ENCODE measurements around the gene PSORS1C2. TPM values are rescaled to one million over a fixed set of nuclear protein-coding genes. Genes with fewer than 3 reads are reported as not detected.

PSORS1C2 gene
- total and polyA plus RNA-seq, 2 donors (not counting 1 experiment from before 2014, with no cell fraction given) = not detected

- Histone ChIP-seq H3K27ac (ENCODE audit: low read length in 2 of 2) (no peak overlapping the region), H2AFZ (ENCODE audit: insufficient read depth, low read depth, low read length, poor library complexity, severe bottlenecking) (peak overlapping the region; percentile 69), H3K4me2 (replicated peaks; ENCODE audit: low read depth, low read length, poor library complexity, severe bottlenecking) (peak overlapping the region; percentile 78), H4K20me1 (ENCODE audit: control insufficient read depth, insufficient read depth, low read length, poor library complexity, severe bottlenecking) (no peaks in the 10 kb centered on the region), H3K9me3 (ENCODE audit: control extremely low read depth in 1 of 3, control insufficient read depth in 2 of 3, insufficient read depth in 1 of 3, low read length in 2 of 3) (no peaks in the 10 kb centered on the region), H3K4me3 (ENCODE audit: control extremely low read depth in 1 of 5, extremely low read depth in 1 of 5, insufficient read depth in 1 of 5, low read depth in 2 of 5, low read length in 4 of 5) (peak overlapping the region in 4 of 5 experiments; percentile 52 to 61 (median 58)), H3K4me1 (ENCODE audit: control insufficient read depth in 2 of 2, insufficient read depth in 2 of 2, low read length in 2 of 2) (peaks cover 0 to 5% of the 10 kb centered on the region in 2 donors), H3K9ac (ENCODE audit: low read length) (peak overlapping the region; percentile 59), H3K79me2 (ENCODE audit: control insufficient read depth, insufficient read depth, low read length) (no peaks in the 10 kb centered on the region), H3K27me3 (replicated peaks in 1 of 4; ENCODE audit: control extremely low read depth in 1 of 4, control insufficient read depth in 3 of 4, insufficient read depth in 4 of 4, low read length in 3 of 4) (no peaks in the 10 kb centered on the region), H3K36me3 (replicated peaks in 1 of 2; ENCODE audit: control extremely low read depth in 1 of 2, control insufficient read depth in 1 of 2, extremely low read depth in 1 of 2, insufficient read depth in 2 of 2, low read length in 1 of 2) (no peaks in the 10 kb centered on the region)
- intact Hi-C loops (cut with micrococcal nuclease) = loop anchor here (1.0 kb wide), 1 partner anchor 22 kb away; the partner anchor contains the start of gene TCF19
- Mint-ChIP-seq H3K4me1 (peaks cover 9% of the 10 kb centered on the region), H3K27ac (no peak overlapping the region), H3K9me3 (ENCODE audit: insufficient read depth) (no peaks in the 10 kb centered on the region), H3K27me3 (no peaks in the 10 kb centered on the region), H3K4me3 (peak overlapping the region; percentile 19)
- 98% methylated on average over 8 of the region's 8 CpGs for WGBS (ENCODE audit: insufficient coverage)
- ATAC-seq (ENCODE audit: low read depth) (no peak), DNase-seq (no peak)
- POLR2A ChIA-PET = interaction anchor here (1.5 kb wide), 1 partner anchor 22 kb away, joined by 4 read pairs; the partner anchor contains the start of genes CCHCR1 and TCF19
- TF ChIP-seq CTCF (IDR thresholded peaks at IDR 0.05) (no peak), EZH2 (IDR thresholded peaks at IDR 0.05; ENCODE audit: borderline replicate concordance, insufficient read depth, low read depth, low read length, poor library complexity, severe bottlenecking) (no peak)
- CTCF ChIA-PET = interaction anchor here (0.6 to 1.6 kb wide), 2 partner anchors 187 to 652 kb away, joined by 3 read pairs; no protein-coding TSS in a partner anchor
Measured at GRCh38 chr6:31179896-31180295, 41.0 kb upstream of the PSORS1C2 start.

DNA sequence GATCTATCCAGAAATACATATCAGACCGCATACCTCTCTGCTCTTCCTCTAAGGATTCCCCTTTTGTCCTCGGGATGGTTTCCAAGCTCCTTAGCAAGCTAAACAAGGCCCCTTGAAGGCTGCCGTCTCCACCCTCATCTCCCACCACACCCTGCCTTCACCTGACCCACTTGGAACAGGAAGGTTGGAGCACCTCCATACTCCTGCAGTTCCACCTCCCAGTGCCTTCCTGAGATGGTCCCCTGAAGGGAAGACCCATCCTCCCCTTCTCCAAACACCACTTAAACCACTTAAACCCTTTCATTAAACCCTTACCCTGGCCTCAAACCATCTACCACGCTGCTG lies 40.1 kb upstream of the PSORS1C2 start:
- CTCF ChIA-PET = interaction anchor here (1.6 kb wide), 1 partner anchor 188 kb away, joined by 3 read pairs; no protein-coding TSS in a partner anchor
- H3K4me3 ChIP-seq (ENCODE audit: control extremely low read depth in 1 of 5, extremely low read depth in 1 of 5, insufficient read depth in 1 of 5, low read depth in 2 of 5, low read length in 4 of 5) = no peak overlapping the region

More for the DNA sequence above, 40.1 kb upstream of the PSORS1C2 start:
- H3K4me1 Mint-ChIP-seq = peaks cover 9% of the 10 kb centered on the region
- no peaks in the 10 kb centered on the region for H3K27me3 ChIP-seq (replicated peaks in 1 of 4; ENCODE audit: control extremely low read depth in 1 of 4, control insufficient read depth in 3 of 4, insufficient read depth in 4 of 4, low read length in 3 of 4)
- intact Hi-C loops (cut with micrococcal nuclease) = no loop called here
- H3K27ac ChIP-seq (ENCODE audit: low read length in 2 of 2) = no peak overlapping the region
- H3K9me3 ChIP-seq (ENCODE audit: control extremely low read depth in 1 of 3, control insufficient read depth in 2 of 3, insufficient read depth in 1 of 3, low read length in 2 of 3) = no peaks in the 10 kb centered on the region
- no peak for ATAC-seq (ENCODE audit: low read depth)
- 94% methylated on average over 4 of the region's 4 CpGs for WGBS (ENCODE audit: insufficient coverage)
- no peak overlapping the region for H3K27ac Mint-ChIP-seq
- H4K20me1 ChIP-seq (ENCODE audit: control insufficient read depth, insufficient read depth, low read length, poor library complexity, severe bottlenecking) = no peaks in the 10 kb centered on the region
- no peak for DNase-seq
- H3K79me2 ChIP-seq (ENCODE audit: control insufficient read depth, insufficient read depth, low read length) = no peaks in the 10 kb centered on the region
- no peak overlapping the region for H2AFZ ChIP-seq (ENCODE audit: insufficient read depth, low read depth, low read length, poor library complexity, severe bottlenecking)
- H3K4me2 ChIP-seq (replicated peaks; ENCODE audit: low read depth, low read length, poor library complexity, severe bottlenecking) = no peak overlapping the region
- no peaks in the 10 kb centered on the region for H3K27me3 Mint-ChIP-seq
- no peak overlapping the region for H3K4me3 Mint-ChIP-seq
- H3K9me3 Mint-ChIP-seq (ENCODE audit: insufficient read depth) = no peaks in the 10 kb centered on the region
- H3K36me3 ChIP-seq (replicated peaks in 1 of 2; ENCODE audit: control extremely low read depth in 1 of 2, control insufficient read depth in 1 of 2, extremely low read depth in 1 of 2, insufficient read depth in 2 of 2, low read length in 1 of 2) = no peaks in the 10 kb centered on the region
- POLR2A ChIA-PET = no interaction called here
- TF ChIP-seq EZH2 (IDR thresholded peaks at IDR 0.05; ENCODE audit: borderline replicate concordance, insufficient read depth, low read depth, low read length, poor library complexity, severe bottlenecking) (no peak), CTCF (IDR thresholded peaks at IDR 0.05) (no peak)
- peaks cover 0 to 5% of the 10 kb centered on the region in 2 donors for H3K4me1 ChIP-seq (ENCODE audit: control insufficient read depth in 2 of 2, insufficient read depth in 2 of 2, low read length in 2 of 2)
- H3K9ac ChIP-seq (ENCODE audit: low read length) = no peak overlapping the region
